Measurements from ENCODE around the gene NTHL1. TPM values are rescaled to one million over a fixed set of nuclear protein-coding genes. Genes with fewer than 3 reads are reported as not detected.

The NTHL1 gene
- total and polyA plus RNA-seq, 9 of the 15 experiments (the other 6 are each of a cell fraction or from before 2014, with no cell fraction given) = 1.1 to 58.8 (median 17.6) TPM

DNA sequence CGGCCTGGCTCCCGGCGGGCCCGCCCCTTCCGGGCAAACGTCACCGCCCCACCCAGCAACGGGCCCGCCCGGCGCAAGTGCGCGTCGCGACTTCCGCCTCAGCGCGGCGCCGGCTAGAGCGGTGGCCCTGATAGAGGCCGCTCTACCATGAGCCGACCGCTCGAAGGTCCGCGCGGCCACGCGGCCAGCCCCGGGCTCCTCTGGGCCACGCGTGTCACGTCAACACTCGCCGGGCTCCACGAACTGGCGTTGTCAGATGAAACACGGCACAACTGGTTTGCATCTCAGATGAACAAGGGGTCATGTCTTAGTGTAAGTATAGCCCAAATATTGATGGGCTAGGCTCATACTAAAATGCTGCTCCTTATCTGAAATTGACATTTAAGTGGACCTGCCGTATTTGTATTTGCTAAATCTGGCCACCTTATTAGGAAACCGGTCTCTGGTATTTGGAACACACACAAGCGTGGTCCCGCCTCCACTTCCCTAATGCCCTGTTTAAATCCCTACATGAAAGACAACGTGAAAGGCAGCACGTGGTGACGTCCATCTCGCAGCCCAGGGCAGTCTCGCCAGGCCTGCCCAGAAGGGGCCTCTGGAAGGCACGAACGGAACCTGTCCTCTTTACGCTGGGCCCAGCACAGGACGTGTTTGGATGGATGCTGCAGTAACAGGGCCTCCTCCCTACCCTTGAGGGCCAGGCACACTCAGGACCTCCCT is 37.7 kb downstream of the NTHL1 start, which contains the start of gene ZNF598 (continued):
- TF ChIP-seq, protein P1, sequence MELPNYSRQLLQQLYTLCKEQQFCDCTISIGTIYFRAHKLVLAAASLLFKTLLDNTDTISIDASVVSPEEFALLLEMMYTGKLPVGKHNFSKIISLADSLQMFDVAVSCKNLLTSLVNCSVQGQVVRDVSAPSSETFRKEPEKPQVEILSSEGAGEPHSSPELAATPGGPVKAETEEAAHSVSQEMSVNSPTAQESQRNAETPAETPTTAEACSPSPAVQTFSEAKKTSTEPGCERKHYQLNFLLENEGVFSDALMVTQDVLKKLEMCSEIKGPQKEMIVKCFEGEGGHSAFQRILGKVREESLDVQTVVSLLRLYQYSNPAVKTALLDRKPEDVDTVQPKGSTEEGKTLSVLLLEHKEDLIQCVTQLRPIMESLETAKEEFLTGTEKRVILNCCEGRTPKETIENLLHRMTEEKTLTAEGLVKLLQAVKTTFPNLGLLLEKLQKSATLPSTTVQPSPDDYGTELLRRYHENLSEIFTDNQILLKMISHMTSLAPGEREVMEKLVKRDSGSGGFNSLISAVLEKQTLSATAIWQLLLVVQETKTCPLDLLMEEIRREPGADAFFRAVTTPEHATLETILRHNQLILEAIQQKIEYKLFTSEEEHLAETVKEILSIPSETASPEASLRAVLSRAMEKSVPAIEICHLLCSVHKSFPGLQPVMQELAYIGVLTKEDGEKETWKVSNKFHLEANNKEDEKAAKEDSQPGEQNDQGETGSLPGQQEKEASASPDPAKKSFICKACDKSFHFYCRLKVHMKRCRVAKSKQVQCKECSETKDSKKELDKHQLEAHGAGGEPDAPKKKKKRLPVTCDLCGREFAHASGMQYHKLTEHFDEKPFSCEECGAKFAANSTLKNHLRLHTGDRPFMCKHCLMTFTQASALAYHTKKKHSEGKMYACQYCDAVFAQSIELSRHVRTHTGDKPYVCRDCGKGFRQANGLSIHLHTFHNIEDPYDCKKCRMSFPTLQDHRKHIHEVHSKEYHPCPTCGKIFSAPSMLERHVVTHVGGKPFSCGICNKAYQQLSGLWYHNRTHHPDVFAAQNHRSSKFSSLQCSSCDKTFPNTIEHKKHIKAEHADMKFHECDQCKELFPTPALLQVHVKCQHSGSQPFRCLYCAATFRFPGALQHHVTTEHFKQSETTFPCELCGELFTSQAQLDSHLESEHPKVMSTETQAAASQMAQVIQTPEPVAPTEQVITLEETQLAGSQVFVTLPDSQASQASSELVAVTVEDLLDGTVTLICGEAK (IDR thresholded peaks at IDR 0.05) = peak; percentile 94
- TF ChIP-seq, protein P1 (CRISPR knock-in tag; IDR thresholded peaks at IDR 0.05) = no peak
- TF ChIP-seq HDGF (IDR thresholded peaks at IDR 0.05) = no peak
- TF ChIP-seq ZNF133 (CRISPR knock-in tag; IDR thresholded peaks at IDR 0.05) = no peak
- peak; percentile 21; the same call in 1 of the 2 replicates for TF ChIP-seq DMBX1 (CRISPR knock-in tag; IDR thresholded peaks at IDR 0.05; ENCODE audit: borderline replicate concordance)
- TF ChIP-seq ZSCAN32 (CRISPR knock-in tag; IDR thresholded peaks at IDR 0.05) = no peak
- TF ChIP-seq ZNF3 (CRISPR knock-in tag; IDR thresholded peaks at IDR 0.05) = no peak
- TF ChIP-seq ZNF717 (CRISPR knock-in tag; IDR thresholded peaks at IDR 0.05) = no peak

Data from K562 (cell line).